Adrenal gland (tissue), 5 donors: ENCODE results near the gene STX18.
A peak's percentile ranks its signal among the peaks of the same experiment; 100 is the strongest.

Source experiments
- CTCF ChIP-seq, 6 experiments: fragments of 450-650 bp in 4 of 6; fragments of 200-600 bp in 2 of 6; sonication (generic) in 1 of 6; IDR thresholded peaks; 1 replicate in 5 of 6; 2 replicates in 1 of 6; pipeline versions ENCODE4 v1.5.1 to v1.8.0; 2016 to 2021; ENCODE audit warnings: antibody characterized with exemption in 6 of 6, mild to moderate bottlenecking in 2 of 6, moderate library complexity in 1 of 6
- POLR2A ChIP-seq, 2 donors: fragments of 450-650 bp; IDR thresholded peaks; one replicate each; pipeline ENCODE4 v1.6.1; 2017; ENCODE audit warnings: antibody characterized with exemption in 2 of 2, mild to moderate bottlenecking in 2 of 2, moderate library complexity in 1 of 2
- donor health status: DM: no; HTN: no; CAD: no.

GRCh38 chr4:4427121-4427870 lies 114.6 kb downstream of the STX18 start:
- peak in 1 of 6 experiments; percentile 20 for TF ChIP-seq CTCF (IDR thresholded peaks at IDR 0.05)
- no peak for TF ChIP-seq POLR2A (IDR thresholded peaks at IDR 0.05)
